SJSA1 (cell line): ENCODE results near the gene RTKN. TPM values are rescaled to one million over a fixed set of nuclear protein-coding genes. Genes with fewer than 3 reads are reported as not detected.
"Not testable (repeated sequence)": the region's sequence is repeated elsewhere in the genome, so short reads cannot be mapped to it uniquely, and the experiment has no call there.

Experiments
- DNase-seq, 2 experiments: peaks; one replicate each; pipeline ENCODE4 v3.0.0-alpha.2; 2015 to 2020; ENCODE audit warnings: low spot score in 2 of 2, low read depth in 1 of 2
- H3K27ac ChIP-seq: fragments of 250-450 bp; sonication (Bioruptor Pico); 2 replicates; pipeline ENCODE4 v1.5.1; 2020; ENCODE audit warnings: mild to moderate bottlenecking, moderate library complexity
- H3K27me3 ChIP-seq: fragments of 250-450 bp; sonication (Bioruptor Pico); replicated peaks from 2 replicates; pipeline ENCODE4 v1.5.1; 2020; ENCODE audit warnings: mild to moderate bottlenecking, moderate library complexity
- H3K36me3 ChIP-seq: fragments of 250-450 bp; sonication (Bioruptor Pico); 2 replicates; pipeline ENCODE4 v1.5.1; 2020; ENCODE audit warnings: mild to moderate bottlenecking
- H3K4me1 ChIP-seq: fragments of 250-450 bp; sonication (Bioruptor Pico); replicated peaks from 2 replicates; pipeline ENCODE4 v1.6.1; 2021; ENCODE audit warnings: mild to moderate bottlenecking
- H3K4me3 ChIP-seq: fragments of 250-450 bp; sonication (Bioruptor Pico); 2 replicates; pipeline ENCODE4 v1.5.1; 2020; ENCODE audit warnings: mild to moderate bottlenecking
- H3K9me3 ChIP-seq: fragments of 250-450 bp; sonication (Bioruptor Pico); replicated peaks from 2 replicates; pipeline ENCODE4 v1.5.1; 2020; ENCODE audit warnings: mild to moderate bottlenecking
- total RNA-seq: library from RNA; depleted of rRNA; stranded (reverse); fragments of >200 nt; shearing (Covaris generic); gene quantifications from 2 replicates; pipeline ENCODE4 v1.2.3, GENCODE V29; 2014; rRNA removed

Gene RTKN
- 5.6 and 8.7 TPM in 2 replicates for total RNA-seq

GRCh38 chr2:74441690-74442482 lies at the start of gene RTKN:
RTKN (minus strand) TSS chr2:74441937; CDS start chr2:74441816, 121 bp downstream.
- Histone ChIP-seq H3K4me1 (peaks cover 35% of the 10 kb centered on the region), H3K27ac (peak within 1 kb of the TSS; percentile 47), H3K4me3 (peak within 1 kb of the TSS; percentile 44), H3K9me3 (no peaks in the 10 kb centered on the region), H3K36me3 (no peaks in the 10 kb centered on the region), H3K27me3 (no peaks in the 10 kb centered on the region)
- DNase-seq = no peak

DNA sequence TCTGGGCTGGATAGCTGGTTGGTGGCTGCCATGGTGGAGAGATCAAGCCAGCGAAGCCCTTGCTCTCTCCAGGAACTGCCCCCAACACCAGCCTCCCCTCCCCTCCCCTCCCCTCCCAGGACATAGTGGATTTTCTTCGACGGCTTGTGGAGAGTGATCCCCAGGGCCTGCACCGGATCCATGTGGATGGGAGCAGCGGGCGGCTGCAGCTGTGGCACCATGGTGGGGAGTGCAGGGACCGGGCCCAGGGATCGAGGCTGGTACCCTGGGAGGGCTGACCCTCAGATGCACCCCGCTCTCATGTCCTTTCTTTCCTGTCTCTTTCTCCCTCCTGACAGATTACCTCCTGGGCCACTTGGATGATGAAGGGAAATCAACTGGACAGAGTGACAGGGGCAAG lies 48.2 kb upstream of the RTKN start:
- no peak overlapping the region for H3K4me3 ChIP-seq
- DNase-seq = no peak
- no peak overlapping the region for H3K27ac ChIP-seq
- H3K4me1 ChIP-seq = no peaks in the 10 kb centered on the region
- H3K27me3 ChIP-seq = no peaks in the 10 kb centered on the region
- no peaks in the 10 kb centered on the region for H3K9me3 ChIP-seq
- H3K36me3 ChIP-seq = peaks cover 63% of the 10 kb centered on the region

DNA sequence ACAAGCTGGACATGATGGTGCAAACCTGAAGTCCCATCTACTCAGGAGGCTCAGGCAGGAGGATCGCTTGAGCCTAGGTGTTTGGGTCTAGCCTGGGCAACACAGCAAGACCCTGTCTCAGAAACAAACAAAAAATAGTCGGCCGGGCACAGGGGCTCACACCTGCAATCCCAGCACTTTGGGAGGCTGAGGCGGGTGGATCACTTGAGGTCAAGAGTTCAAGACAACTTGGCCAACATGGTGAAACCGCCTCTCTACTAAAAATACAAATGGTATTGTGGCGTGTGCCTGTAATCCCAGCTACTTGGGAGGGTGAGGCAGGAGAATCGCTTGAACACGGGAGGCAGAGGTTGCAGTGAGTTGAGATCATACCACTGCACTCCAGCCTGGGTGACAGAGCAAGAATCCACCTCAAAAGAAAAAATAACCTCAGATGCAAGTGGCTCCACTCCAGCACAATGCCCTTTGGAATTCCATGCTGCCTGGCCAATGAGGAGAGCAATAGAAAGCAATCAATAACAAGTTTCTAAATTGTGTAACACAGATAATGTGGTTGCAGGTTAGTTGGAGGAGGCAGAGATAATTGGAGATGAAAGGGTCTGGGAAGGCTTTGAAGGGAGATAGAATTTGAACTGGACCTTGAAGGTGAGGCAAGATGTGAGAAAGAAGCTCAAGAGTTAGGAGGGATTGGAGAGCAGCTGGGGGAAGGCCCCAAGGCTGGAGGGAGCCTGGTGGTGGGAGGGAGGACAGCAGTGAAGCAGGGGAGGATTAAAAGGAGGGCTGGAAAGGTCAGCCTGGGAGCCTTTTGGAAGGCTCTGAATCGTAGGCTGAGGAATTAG lies 47.1 kb upstream of the RTKN start:
- H3K9me3 ChIP-seq = no peaks in the 10 kb centered on the region
- no peak for DNase-seq
- H3K4me3 ChIP-seq = no peak overlapping the region
- H3K27me3 ChIP-seq = no peaks in the 10 kb centered on the region
- peaks cover 57% of the 10 kb centered on the region for H3K36me3 ChIP-seq
- H3K4me1 ChIP-seq = no peaks in the 10 kb centered on the region
- no peak overlapping the region for H3K27ac ChIP-seq

- H3K36me3 ChIP-seq = peaks cover 49% of the 10 kb centered on the region
- no peaks in the 10 kb centered on the region for H3K27me3 ChIP-seq
- no peak overlapping the region for H3K27ac ChIP-seq
- DNase-seq = no peak
- 0 out of 2 replicates have a peak, but pooled peaks cover 4% of the 10 kb centered on the region for H3K9me3 ChIP-seq
- H3K4me3 ChIP-seq = no peak overlapping the region
- peaks cover 15% of the 10 kb centered on the region for H3K4me1 ChIP-seq
These were observed 44.4 kb upstream of the RTKN start for GRCh38 chr2:74486141-74486540.

DNA sequence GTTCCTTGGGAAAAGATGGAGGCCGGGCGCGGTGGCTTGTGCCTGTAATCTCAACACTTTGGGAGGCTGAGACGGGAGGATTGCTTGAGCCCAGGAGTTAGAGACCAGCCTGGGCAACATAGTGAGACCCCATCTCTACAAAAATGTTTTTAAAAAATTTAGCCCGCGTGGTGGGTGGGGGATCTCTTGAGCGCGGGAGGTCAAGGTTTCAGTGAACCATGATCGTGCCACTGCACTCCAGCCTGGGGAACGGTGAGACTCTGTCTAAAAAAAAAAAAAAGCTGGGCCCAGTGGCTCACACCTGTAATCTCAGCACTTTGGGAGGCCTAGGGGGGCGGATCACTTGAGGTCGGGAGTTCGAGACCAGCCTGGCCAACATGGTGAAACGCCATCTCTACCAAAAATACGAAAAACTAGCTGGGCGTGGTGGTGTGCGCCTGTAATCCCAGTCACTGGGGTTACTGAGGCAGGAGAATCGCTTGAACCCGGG lies 42.0 kb upstream of the RTKN start:
- H3K27ac ChIP-seq, H3K27me3 ChIP-seq, DNase-seq, H3K9me3 ChIP-seq: not testable (repeated sequence)
- Histone ChIP-seq H3K4me3 (peak overlapping the region; percentile 76), H3K36me3 (peaks cover 51% of the 10 kb centered on the region), H3K4me1 (peaks cover 16% of the 10 kb centered on the region)

DNA sequence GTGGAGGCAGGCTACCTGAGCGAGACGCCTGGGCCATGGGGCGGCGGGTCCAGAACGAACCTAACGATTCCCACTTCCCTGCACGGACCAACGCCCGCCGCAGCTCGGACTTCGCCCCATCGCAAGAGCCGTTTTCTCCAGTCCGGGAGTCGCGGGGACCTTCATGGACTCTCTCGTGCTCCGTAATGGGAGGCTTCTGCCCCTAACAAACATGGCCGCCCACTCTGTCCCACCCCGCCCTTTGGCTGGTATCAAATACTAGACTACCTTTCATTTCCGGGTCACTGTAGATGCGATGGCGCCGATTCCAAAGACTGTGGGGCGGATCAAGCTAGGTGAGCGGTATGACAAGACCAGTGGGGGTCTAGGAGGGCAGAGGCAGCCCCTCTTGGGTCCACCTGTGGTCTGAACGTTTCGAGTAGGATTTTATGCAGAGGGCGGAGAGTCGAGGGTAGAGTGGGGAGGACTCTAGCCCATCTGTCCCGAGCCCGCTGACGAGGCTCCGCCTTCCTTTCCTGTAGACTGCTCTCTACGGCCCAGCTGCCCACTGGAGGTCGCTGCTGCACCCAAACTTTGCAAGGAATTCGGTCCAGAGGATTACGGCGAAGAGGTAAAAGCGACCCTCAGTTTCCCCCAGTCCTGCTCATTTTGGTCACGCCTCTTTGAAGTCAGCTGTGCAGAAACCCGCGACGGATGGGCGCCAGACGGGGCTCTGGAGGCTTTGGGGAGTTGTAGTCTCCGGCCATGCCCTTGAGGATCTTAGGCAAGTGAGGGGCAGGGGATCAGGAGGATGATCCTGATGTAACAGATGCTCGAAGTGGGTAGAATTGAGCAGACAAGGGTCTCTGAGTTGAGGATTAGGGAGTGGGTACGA lies 41.3 kb upstream of the RTKN start, which contains the start of the genes CCDC142 and TTC31:
TSS of gene CCDC142 (minus strand) at position 198 of the 874 bp plus-strand sequence. CDS start at position 37, 161 bp downstream.
TSS of gene TTC31 (plus strand) at position 281 of the 874 bp plus-strand sequence. CDS start at position 296, 15 bp downstream.
- Histone ChIP-seq H3K27me3 (no peaks in the 10 kb centered on the region), H3K4me3 (peak within 1 kb of the TSS; percentile 76), H3K27ac (peak within 1 kb of the TSS; percentile 70), H3K9me3 (0 out of 2 replicates have a peak, but pooled peaks cover 4% of the 10 kb centered on the region), H3K36me3 (peaks cover 45% of the 10 kb centered on the region), H3K4me1 (peaks cover 16% of the 10 kb centered on the region)
- peak; percentile 96 to 99 for DNase-seq

DNA sequence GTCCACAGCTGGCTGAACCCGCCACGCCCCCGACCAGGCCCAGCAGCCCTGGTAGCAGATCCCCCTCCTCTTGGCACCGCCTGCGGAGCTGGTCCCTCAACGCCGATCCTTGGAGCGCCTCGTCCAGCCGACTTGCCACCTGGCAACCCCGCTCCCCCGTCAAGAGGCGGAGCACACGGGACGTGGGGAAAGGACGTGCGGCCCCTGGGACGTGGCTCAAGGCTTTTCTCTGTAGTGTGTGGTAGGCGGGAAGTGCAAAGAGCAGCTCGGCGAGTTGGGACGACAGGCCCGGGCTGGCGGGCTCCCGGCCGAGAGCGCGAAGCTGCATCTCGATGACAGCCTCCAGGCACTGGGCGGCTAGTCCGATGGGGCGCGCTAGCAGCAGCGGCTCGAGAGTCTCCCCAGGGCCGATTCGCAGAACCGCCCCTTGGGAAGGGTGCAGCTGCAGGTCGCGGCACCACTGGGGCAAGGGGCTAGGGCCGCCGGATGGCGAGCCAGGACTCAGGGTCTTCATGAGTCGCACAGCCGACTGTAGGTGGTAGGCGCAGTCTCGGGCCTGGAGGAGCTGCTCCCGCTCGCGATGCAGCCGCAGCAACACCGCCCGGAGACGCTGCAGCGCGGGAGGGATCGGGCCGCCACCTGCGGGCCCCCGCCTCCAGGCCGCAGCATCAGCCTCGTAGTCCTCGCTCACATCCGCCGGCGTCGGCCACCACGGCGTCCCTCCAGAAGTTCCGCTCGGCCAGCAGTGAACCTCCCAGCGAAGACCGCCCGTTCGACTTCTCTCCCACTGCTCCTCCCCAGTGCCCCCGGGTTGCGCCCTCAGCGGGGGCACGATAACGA lies 40.4 kb upstream of the RTKN start:
- Histone ChIP-seq H3K27me3 (no peaks in the 10 kb centered on the region), H3K27ac (peak overlapping the region; percentile 70), H3K9me3 (0 out of 2 replicates have a peak, but pooled peaks cover 4% of the 10 kb centered on the region), H3K36me3 (peaks cover 45% of the 10 kb centered on the region), H3K4me3 (peak overlapping the region; percentile 76), H3K4me1 (peaks cover 16% of the 10 kb centered on the region)
- DNase-seq = peak in 1 of 2 experiments; percentile 69

DNA sequence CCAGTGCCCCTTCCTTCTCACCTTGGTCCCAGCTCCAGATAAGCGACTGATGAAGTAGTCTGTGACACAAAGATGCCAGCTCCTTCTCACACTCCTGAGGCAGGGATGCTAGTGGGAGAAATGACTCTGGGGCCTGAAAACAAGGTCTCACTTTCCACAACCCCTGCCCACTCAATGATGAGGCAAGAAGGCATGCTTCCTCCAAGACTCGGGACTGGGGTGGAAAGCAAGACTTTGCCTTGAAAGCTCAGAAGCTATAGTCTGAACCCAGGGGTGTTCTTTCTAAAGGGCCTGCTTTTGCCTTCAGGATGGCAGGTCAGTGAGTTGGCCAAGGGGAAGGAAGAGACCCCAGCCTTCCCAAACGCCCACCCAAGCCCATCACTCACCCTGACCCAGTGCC lies 39.7 kb upstream of the RTKN start:
- Histone ChIP-seq H3K9me3 (0 out of 2 replicates have a peak, but pooled peaks cover 4% of the 10 kb centered on the region), H3K27me3 (no peaks in the 10 kb centered on the region), H3K4me1 (peaks cover 16% of the 10 kb centered on the region), H3K27ac (no peak overlapping the region), H3K4me3 (peak overlapping the region; percentile 76), H3K36me3 (peaks cover 44% of the 10 kb centered on the region)
- DNase-seq = no peak

DNA sequence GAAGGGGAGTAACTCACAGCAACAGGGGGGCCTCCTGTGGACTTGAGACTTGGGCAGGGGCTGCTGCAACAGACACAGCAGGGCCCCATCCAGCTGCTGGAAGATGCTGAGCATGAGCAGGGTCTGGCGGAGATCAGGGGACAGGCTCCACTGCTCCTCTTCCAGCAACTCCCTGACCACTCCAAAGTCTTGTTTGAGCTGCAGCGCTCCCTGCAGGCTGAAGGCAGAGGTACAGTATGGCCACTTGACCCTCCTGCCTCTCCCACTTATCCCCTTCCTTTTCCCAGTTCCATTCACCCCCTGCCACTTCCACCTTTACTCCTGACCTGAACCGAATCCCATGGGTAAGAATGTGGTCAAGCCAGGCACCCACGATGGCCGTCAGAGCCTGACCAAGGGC lies 33.2 kb upstream of the RTKN start:
- peaks cover 13% of the 10 kb centered on the region for H3K4me1 ChIP-seq
- no peaks in the 10 kb centered on the region for H3K9me3 ChIP-seq
- H3K27ac ChIP-seq = no peak overlapping the region
- no peaks in the 10 kb centered on the region for H3K27me3 ChIP-seq
- no peak for DNase-seq
- H3K4me3 ChIP-seq = no peak overlapping the region
- peaks cover 38% of the 10 kb centered on the region for H3K36me3 ChIP-seq

GRCh38 chr2:74474481-74474880 lies 32.7 kb upstream of the RTKN start:
- H3K36me3 ChIP-seq = peaks cover 36% of the 10 kb centered on the region
- H3K4me3 ChIP-seq = no peak overlapping the region
- no peaks in the 10 kb centered on the region for H3K9me3 ChIP-seq
- H3K27me3 ChIP-seq = no peaks in the 10 kb centered on the region
- no peak overlapping the region for H3K27ac ChIP-seq
- DNase-seq = no peak
- peaks cover 13% of the 10 kb centered on the region for H3K4me1 ChIP-seq

DNA sequence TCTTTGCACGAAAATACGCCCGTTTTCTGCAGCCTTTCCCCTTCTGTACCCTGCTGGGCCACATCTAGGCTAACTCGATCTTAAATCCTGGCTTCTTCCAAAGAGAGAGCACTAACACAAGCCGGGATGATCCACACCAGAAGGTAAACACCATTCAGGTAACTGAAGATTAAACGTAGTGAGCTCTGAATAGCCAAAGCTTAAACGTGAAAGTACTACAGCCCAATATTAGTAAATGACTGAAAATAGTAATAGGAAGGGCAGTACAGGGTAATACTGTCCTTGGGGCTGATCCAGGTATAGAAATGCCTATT lies 31.2 kb upstream of the RTKN start:
- Histone ChIP-seq H3K27ac (peak overlapping the region; percentile 54), H3K4me1 (peaks cover 13% of the 10 kb centered on the region), H3K4me3 (peak overlapping the region; percentile 53), H3K27me3 (no peaks in the 10 kb centered on the region), H3K9me3 (no peaks in the 10 kb centered on the region), H3K36me3 (peaks cover 36% of the 10 kb centered on the region)
- DNase-seq = no peak

DNA sequence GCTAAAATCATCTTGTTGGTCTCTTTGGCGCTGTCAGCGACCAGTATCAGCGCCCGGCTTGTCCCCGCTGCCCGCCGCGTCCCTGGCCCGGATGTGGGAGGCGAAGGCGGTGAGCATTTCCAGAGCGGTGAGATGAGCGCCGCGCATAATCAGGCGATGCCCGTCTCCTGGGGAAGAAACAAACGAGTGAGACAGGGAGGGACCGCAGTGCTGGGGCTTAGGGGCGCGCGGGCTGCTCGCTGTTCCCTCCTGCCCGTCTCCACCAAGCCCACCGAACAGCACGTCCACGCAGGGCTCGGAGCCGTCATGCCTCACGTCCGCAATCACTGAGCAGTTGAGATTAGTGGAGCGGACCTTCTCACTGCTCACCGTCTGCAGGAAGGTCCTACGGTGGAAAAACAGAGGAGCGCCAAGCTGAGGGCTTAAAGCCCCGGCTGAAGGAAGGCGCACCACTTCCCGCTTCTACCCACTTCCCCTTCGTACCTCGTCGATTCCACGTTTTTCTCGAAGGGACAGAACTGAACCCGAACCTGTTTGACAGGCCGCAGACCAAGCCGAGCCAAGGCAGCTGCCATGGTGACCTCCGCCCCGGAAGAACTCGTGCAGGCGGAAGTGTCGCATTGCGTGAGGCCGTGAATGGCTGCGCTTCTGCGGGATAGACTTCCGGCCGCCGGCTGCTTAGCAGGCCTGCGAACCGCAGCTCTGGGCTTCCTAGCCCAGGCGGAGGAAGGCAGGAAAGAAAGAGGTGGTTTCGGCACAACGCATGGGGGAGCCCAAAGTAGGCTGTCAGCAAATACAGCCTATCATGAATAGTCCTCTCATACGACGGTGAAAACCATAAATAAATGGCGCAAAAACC lies 30.6 kb upstream of the RTKN start, which contains the start of gene MRPL53:
TSS of gene MRPL53 (minus strand) at position 595 of the 859 bp plus-strand sequence. CDS start at position 575, 20 bp downstream.
- Histone ChIP-seq H3K27me3 (no peaks in the 10 kb centered on the region), H3K27ac (peak within 1 kb of the TSS; percentile 54), H3K36me3 (peaks cover 33% of the 10 kb centered on the region), H3K4me1 (peaks cover 13% of the 10 kb centered on the region), H3K9me3 (no peaks in the 10 kb centered on the region), H3K4me3 (peak within 1 kb of the TSS; percentile 53)
- peak; percentile 92 to 94 for DNase-seq
